Measurements from ENCODE around the gene MAK.

The MAK gene

GRCh38 chr6:10746915-10747250, 91.5 kb downstream of the MAK start:
- Histone ChIP-seq H3K36me3 (replicated peaks in 1 of 2; ENCODE audit: control insufficient read depth in 2 of 2, insufficient read depth in 2 of 2, low read length in 2 of 2) (peaks cover 8 to 40% of the 10 kb centered on the region in 2 donors), H3K4me1 (ENCODE audit: control insufficient read depth in 2 of 2, insufficient read depth in 1 of 2, low read depth in 1 of 2, low read length in 2 of 2) (peaks cover 11 to 14% of the 10 kb centered on the region in 2 donors), H3K14ac (ENCODE audit: low read length) (no peak overlapping the region), H3K79me1 (ENCODE audit: low read depth, low read length) (peaks cover 4% of the 10 kb centered on the region), H3K4ac (ENCODE audit: low read length) (no peak overlapping the region), H3K23ac (ENCODE audit: low read depth, low read length, poor library complexity) (no peak overlapping the region), H4K8ac (ENCODE audit: low read depth, low read length) (no peak overlapping the region), H3K27ac (replicated peaks; ENCODE audit: low read length) (peak overlapping the region; percentile 54), H3K4me2 (ENCODE audit: insufficient read depth, low read length, poor library complexity, severe bottlenecking) (peak overlapping the region; percentile 21), H3K27me3 (ENCODE audit: control insufficient read depth in 3 of 3, insufficient read depth in 3 of 3, low read depth in 1 of 3, low read length in 3 of 3) (no peaks in the 10 kb centered on the region), H2AFZ (ENCODE audit: low read length) (peak overlapping the region; percentile 85), H3K18ac (ENCODE audit: low read length) (no peak overlapping the region), H2BK5ac (ENCODE audit: low read length) (no peak overlapping the region), H2AK5ac (ENCODE audit: low read depth, low read length) (no peak overlapping the region), H3K9ac (ENCODE audit: low read depth, low read length, poor library complexity) (no peak overlapping the region), H3K9me3 (replicated peaks in 1 of 2; ENCODE audit: control insufficient read depth in 2 of 2, insufficient read depth in 1 of 2, low read depth in 1 of 2, low read length in 2 of 2) (no peaks in the 10 kb centered on the region), H4K91ac (ENCODE audit: low read depth, low read length, poor library complexity) (no peak overlapping the region), H2BK120ac (ENCODE audit: low read depth, low read length) (no peak overlapping the region), H2BK15ac (ENCODE audit: low read length) (no peak overlapping the region), H3K4me3 (ENCODE audit: low read length in 2 of 2) (peak overlapping the region in 1 of 2 donors; percentile 60), H2BK12ac (ENCODE audit: low read length) (no peak overlapping the region)
- no peak for DNase-seq (ENCODE audit: low spot score)
- no CpG with 5 or more reads among the region's 9 CpGs for WGBS, 2 donors (ENCODE audit: extremely low coverage in 2 of 2, insufficient read length in 2 of 2, insufficient replicate concordance in 1 of 2)

- H2BK120ac ChIP-seq (ENCODE audit: low read depth, low read length): no peak overlapping the region
- H2AK5ac ChIP-seq (ENCODE audit: low read depth, low read length): no peak overlapping the region
- no peaks in the 10 kb centered on the region for H3K9me3 ChIP-seq (replicated peaks in 1 of 2; ENCODE audit: control insufficient read depth in 2 of 2, insufficient read depth in 1 of 2, low read depth in 1 of 2, low read length in 2 of 2)
- H3K4ac ChIP-seq (ENCODE audit: low read length): no peak overlapping the region
- H2BK15ac ChIP-seq (ENCODE audit: low read length): no peak overlapping the region
- WGBS, 2 donors (ENCODE audit: extremely low coverage in 2 of 2, insufficient read length in 2 of 2, insufficient replicate concordance in 1 of 2): no CpG with 5 or more reads among the region's 5 CpGs
- no peak overlapping the region for H3K23ac ChIP-seq (ENCODE audit: low read depth, low read length, poor library complexity)
- H3K18ac ChIP-seq (ENCODE audit: low read length): no peak overlapping the region
- H3K14ac ChIP-seq (ENCODE audit: low read length): no peak overlapping the region
- DNase-seq (ENCODE audit: low spot score): no peak
- H2BK12ac ChIP-seq (ENCODE audit: low read length): no peak overlapping the region
- H3K4me1 ChIP-seq (ENCODE audit: control insufficient read depth in 2 of 2, insufficient read depth in 1 of 2, low read depth in 1 of 2, low read length in 2 of 2): peaks cover 11 to 14% of the 10 kb centered on the region in 2 donors
- H4K8ac ChIP-seq (ENCODE audit: low read depth, low read length): no peak overlapping the region
- H3K4me2 ChIP-seq (ENCODE audit: insufficient read depth, low read length, poor library complexity, severe bottlenecking): no peak overlapping the region
- H3K4me3 ChIP-seq (ENCODE audit: low read length in 2 of 2): no peak overlapping the region
- H2AFZ ChIP-seq (ENCODE audit: low read length): no peak overlapping the region
- no peak overlapping the region for H3K27ac ChIP-seq (replicated peaks; ENCODE audit: low read length)
- H3K79me1 ChIP-seq (ENCODE audit: low read depth, low read length): no peaks in the 10 kb centered on the region
- H2BK5ac ChIP-seq (ENCODE audit: low read length): no peak overlapping the region
- H3K36me3 ChIP-seq (replicated peaks in 1 of 2; ENCODE audit: control insufficient read depth in 2 of 2, insufficient read depth in 2 of 2, low read length in 2 of 2): peaks cover 6 to 26% of the 10 kb centered on the region in 2 donors
- no peak overlapping the region for H4K91ac ChIP-seq (ENCODE audit: low read depth, low read length, poor library complexity)
- no peak overlapping the region for H3K9ac ChIP-seq (ENCODE audit: low read depth, low read length, poor library complexity)
- H3K27me3 ChIP-seq (ENCODE audit: control insufficient read depth in 3 of 3, insufficient read depth in 3 of 3, low read depth in 1 of 3, low read length in 3 of 3): no peaks in the 10 kb centered on the region
Measured at GRCh38 chr6:10745116-10745515, 93.2 kb downstream of the MAK start.

GRCh38 chr6:10743515-10743914, 94.8 kb downstream of the MAK start:
- H3K4me3 ChIP-seq (ENCODE audit: low read length in 2 of 2): no peak overlapping the region

GRCh38 chr6:10742251-10742650, 96.1 kb downstream of the MAK start:
- Histone ChIP-seq H4K91ac (ENCODE audit: low read depth, low read length, poor library complexity) (no peak overlapping the region), H3K18ac (ENCODE audit: low read length) (no peak overlapping the region), H3K4me2 (ENCODE audit: insufficient read depth, low read length, poor library complexity, severe bottlenecking) (no peak overlapping the region), H2BK12ac (ENCODE audit: low read length) (no peak overlapping the region), H3K23ac (ENCODE audit: low read depth, low read length, poor library complexity) (no peak overlapping the region), H3K27me3 (ENCODE audit: control insufficient read depth in 3 of 3, insufficient read depth in 3 of 3, low read depth in 1 of 3, low read length in 3 of 3) (no peaks in the 10 kb centered on the region), H3K14ac (ENCODE audit: low read length) (no peak overlapping the region), H3K36me3 (replicated peaks in 1 of 2; ENCODE audit: control insufficient read depth in 2 of 2, insufficient read depth in 2 of 2, low read length in 2 of 2) (peaks cover 4 to 10% of the 10 kb centered on the region in 2 donors), H2BK5ac (ENCODE audit: low read length) (no peak overlapping the region), H2BK15ac (ENCODE audit: low read length) (no peak overlapping the region), H3K4ac (ENCODE audit: low read length) (no peak overlapping the region), H3K79me1 (ENCODE audit: low read depth, low read length) (no peaks in the 10 kb centered on the region), H2BK120ac (ENCODE audit: low read depth, low read length) (no peak overlapping the region), H3K4me1 (ENCODE audit: control insufficient read depth in 2 of 2, insufficient read depth in 1 of 2, low read depth in 1 of 2, low read length in 2 of 2) (peaks cover 0 to 5% of the 10 kb centered on the region in 2 donors), H4K8ac (ENCODE audit: low read depth, low read length) (no peak overlapping the region), H2AK5ac (ENCODE audit: low read depth, low read length) (no peak overlapping the region), H3K9ac (ENCODE audit: low read depth, low read length, poor library complexity) (no peak overlapping the region), H2AFZ (ENCODE audit: low read length) (no peak overlapping the region), H3K9me3 (replicated peaks in 1 of 2; ENCODE audit: control insufficient read depth in 2 of 2, insufficient read depth in 1 of 2, low read depth in 1 of 2, low read length in 2 of 2) (no peaks in the 10 kb centered on the region), H3K4me3 (ENCODE audit: low read length in 2 of 2) (no peak overlapping the region), H3K27ac (replicated peaks; ENCODE audit: low read length) (no peak overlapping the region)
- no peak for DNase-seq (ENCODE audit: low spot score)
- no CpG with 5 or more reads among the region's 12 CpGs for WGBS, 2 donors (ENCODE audit: extremely low coverage in 2 of 2, insufficient read length in 2 of 2, insufficient replicate concordance in 1 of 2)

More at GRCh38 chr6:10743515-10743914, 94.8 kb downstream of the MAK start:
- Histone ChIP-seq H3K27me3 (ENCODE audit: control insufficient read depth in 3 of 3, insufficient read depth in 3 of 3, low read depth in 1 of 3, low read length in 3 of 3) (no peaks in the 10 kb centered on the region), H3K36me3 (replicated peaks in 1 of 2; ENCODE audit: control insufficient read depth in 2 of 2, insufficient read depth in 2 of 2, low read length in 2 of 2) (peaks cover 4 to 10% of the 10 kb centered on the region in 2 donors), H2BK120ac (ENCODE audit: low read depth, low read length) (no peak overlapping the region), H2BK5ac (ENCODE audit: low read length) (no peak overlapping the region), H3K9me3 (replicated peaks in 1 of 2; ENCODE audit: control insufficient read depth in 2 of 2, insufficient read depth in 1 of 2, low read depth in 1 of 2, low read length in 2 of 2) (no peaks in the 10 kb centered on the region), H3K4me1 (ENCODE audit: control insufficient read depth in 2 of 2, insufficient read depth in 1 of 2, low read depth in 1 of 2, low read length in 2 of 2) (peaks cover 4 to 6% of the 10 kb centered on the region in 2 donors), H4K91ac (ENCODE audit: low read depth, low read length, poor library complexity) (no peak overlapping the region), H4K8ac (ENCODE audit: low read depth, low read length) (no peak overlapping the region), H3K79me1 (ENCODE audit: low read depth, low read length) (no peaks in the 10 kb centered on the region), H2AFZ (ENCODE audit: low read length) (no peak overlapping the region), H2AK5ac (ENCODE audit: low read depth, low read length) (no peak overlapping the region), H3K18ac (ENCODE audit: low read length) (no peak overlapping the region), H2BK15ac (ENCODE audit: low read length) (no peak overlapping the region), H3K27ac (replicated peaks; ENCODE audit: low read length) (no peak overlapping the region), H3K14ac (ENCODE audit: low read length) (no peak overlapping the region), H3K9ac (ENCODE audit: low read depth, low read length, poor library complexity) (no peak overlapping the region), H3K4ac (ENCODE audit: low read length) (no peak overlapping the region), H3K23ac (ENCODE audit: low read depth, low read length, poor library complexity) (no peak overlapping the region), H2BK12ac (ENCODE audit: low read length) (no peak overlapping the region), H3K4me2 (ENCODE audit: insufficient read depth, low read length, poor library complexity, severe bottlenecking) (no peak overlapping the region)
- no CpG with 5 or more reads among the region's 6 CpGs for WGBS, 2 donors (ENCODE audit: extremely low coverage in 2 of 2, insufficient read length in 2 of 2, insufficient replicate concordance in 1 of 2)
- DNase-seq (ENCODE audit: low spot score): no peak

All from neuronal stem cell (in vitro differentiated cells).